ENCODE data around the gene TMEM253.

The TMEM253 gene

DNA sequence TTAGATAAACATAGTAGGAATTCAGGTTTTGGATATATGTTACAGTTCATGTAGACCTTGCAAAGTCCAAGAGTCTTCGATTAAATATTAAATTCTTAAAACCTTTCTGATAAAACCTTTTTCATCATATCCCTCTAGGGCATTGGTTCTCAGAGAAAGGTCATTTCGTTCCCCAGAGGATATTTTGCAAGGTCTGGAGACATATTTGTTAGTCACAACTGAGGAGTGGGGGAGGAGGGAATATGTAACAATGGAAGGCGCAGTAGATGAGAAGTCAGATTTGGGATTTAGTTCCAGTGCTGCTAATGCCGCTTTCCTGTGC is 5.3 kb downstream of the TMEM253 start:
- no peak for DNase-seq

DNA sequence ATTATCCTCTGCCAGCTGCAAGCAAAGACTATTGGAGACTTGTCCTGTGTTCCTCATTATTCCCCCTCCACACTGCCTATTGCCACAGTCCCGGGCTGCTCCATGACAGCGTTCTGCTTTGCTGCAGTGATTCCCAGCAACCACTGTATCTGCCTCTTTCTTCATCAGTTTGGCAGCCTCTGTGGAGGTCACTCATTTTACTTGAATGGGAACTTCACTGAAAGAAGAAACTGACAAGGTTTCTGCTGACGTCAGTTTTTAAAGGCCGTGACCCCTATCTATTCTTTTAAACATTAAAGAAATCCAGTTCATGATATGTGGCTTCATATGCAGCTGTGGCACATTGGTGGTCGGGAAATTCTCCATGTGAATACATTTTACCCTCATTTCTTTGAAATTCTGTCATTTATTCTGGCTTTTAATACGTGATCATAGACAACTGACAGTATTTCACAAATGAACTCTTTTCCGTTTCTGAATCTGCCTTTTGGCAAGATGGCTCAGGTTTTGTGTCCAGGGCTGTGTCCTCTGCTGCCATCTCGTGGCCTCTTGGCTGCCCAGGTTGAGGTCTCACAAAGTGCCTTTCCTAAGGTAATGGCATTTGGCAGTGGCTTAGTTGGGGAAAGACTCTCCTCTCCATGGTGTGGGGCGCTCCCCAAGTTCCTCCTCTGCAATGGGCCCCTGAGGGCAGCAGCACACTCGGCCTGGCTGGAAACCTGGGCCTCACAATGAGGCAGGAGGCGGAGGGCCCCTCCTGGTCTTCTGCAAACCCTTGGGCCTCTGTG is 5.8 kb downstream of the TMEM253 start:
- peak; percentile 80 for DNase-seq

DNA sequence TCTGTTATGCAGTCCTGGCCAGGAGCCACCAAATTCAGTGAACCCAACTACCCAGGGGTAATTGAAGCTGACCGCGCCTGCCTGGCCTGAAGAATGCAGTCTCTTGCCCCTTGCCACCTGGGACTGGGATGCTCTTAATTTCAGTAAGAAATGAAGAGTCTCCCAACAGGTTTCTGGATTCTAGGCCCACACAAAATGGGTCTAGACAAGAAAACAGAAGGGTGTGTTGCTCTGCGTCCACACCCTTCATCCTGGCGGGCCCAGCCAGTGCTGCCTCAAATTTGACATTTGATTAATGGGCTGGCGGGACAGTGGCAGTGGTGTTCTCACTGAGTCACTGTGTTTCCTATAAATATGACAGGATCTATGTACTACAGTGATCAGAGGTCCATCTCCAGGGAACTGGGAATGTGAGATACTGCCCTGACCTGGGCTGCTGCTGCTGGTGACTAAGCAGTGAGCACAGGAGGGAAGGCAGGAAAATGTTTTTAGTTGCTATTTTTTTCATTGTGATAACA is 6.5 kb downstream of the TMEM253 start:
- DNase-seq: no peak

DNA sequence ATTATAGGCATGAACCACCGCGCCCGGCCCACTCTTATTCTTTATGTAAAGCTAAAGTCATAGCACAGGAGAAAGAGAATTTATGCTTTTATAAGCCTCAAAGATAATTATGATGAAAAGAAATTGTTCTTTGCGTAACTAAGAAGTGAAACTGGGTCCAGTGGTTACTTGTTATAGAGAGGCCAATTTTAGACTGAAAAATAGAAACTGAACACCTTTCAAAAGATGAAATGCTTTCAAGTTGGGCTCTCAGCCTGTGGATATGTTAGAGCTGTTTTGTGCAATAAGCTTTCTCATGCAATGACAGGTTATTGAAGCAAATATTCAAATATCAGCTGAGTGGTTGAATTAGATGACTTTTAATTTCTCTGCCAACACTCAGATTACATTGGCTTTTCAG is 7.9 kb downstream of the TMEM253 start:
- DNase-seq: no peak

DNA sequence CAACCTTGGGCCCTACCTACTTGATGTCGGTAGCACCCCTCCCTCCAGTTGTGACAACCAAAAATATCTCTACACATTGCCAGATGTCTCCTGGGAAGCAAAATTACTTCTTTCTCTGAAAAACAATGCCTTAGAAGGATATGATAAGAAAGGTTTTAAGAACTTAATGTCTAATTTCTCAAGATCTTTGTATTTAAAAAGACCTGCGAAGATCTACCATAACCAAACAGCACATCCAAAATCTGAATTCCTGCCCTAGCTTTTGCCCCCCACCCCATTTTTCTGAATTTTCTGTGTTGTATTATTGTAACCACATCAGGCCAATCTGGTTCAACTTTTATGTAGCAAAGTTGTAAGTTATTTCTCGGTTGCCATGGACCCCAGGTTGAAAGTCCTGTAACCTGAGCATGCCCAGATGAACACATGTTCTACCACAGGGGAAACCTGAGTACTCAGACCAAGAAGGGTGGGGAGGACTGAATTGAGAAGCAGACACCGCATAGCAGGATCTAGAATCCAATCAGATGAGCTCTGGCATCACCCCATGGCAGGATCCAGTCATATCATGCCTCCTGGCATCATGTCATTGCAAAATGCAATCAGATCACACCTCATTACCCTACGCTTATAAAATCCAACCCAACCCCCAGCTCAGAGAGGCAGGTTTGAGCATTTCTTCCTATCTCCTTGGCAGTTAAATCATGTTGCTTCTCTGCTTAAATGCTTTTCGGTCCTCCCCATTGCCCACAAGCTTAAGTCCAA is 8.7 kb downstream of the TMEM253 start:
- DNase-seq: no peak

DNA sequence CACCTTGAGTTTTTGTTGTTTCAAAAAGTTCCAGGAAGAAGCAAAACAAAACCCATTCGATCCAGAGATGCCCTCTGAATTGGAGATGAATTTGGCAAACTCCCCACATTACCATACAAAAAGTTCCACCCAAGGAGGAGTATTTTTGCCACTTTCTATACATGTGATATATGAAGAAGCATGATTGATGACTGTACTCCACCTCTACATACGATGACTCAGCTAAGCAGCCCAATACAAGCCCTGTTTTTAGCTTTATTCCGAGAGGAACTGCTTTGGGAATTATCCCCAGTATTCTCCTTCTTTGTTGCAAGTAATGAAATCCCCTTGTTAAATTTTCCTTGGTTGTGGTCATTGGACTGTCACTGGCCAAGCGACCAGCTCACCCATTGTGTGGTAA is 11.4 kb downstream of the TMEM253 start:
- DNase-seq: no peak

DNA sequence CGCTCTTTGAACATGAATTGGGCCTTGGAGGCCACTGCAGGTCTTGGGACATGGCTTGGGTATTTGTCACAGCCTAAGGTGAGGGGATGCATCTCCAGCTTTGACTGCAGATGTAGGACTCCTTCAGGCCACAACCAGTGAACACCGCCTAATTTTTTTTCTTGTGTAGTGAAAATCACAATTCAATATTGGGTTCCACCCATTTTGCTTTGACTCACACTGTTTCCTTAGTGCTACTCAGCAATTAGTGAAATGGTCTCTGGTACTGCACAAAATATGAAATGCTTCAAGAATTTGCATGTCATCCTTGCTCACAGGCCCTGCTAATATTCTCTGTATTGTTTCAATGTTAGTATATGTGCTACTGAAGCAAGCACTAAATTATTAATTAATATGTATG is 12.5 kb downstream of the TMEM253 start:
- DNase-seq: no peak

DNA sequence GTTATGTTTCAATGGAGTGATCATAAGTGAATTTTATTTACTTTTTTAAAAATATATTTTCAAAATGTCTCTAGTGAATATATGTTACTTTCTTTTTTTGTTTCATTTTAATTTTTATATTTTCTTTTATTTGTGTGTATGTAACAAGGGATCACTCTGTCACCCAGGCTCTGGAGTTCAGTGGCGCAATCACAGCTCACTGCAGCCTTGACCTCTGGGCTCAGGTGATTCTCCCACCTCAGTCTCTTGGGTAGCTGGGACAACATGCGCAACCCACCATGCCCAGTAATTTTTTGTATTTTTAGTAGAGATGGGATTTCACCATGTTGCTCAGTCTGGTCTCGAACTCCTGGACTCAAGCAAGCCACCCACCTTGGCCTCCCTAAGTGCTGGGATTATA is 18.1 kb downstream of the TMEM253 start:
- DNase-seq: no peak

DNA sequence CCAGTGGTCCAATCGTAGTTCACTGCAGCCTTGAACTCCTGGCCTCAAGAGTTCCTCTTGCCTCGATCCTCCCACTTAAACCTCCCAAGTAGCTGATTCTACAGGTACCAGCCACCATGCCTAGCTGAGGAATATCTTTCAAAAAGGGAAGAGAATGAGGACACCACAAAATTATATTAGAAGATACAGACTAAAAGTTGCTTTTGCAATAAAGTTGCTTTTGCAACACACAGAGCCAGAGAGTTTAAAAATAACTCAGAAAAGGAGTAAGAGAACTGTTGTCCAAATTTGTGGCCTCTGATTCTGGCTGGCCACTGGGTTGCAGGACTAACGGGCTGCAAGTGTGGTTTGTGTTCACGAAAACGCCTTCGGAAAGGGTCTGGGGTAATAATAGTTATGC is 19.8 kb downstream of the TMEM253 start:
- DNase-seq: no peak

DNA sequence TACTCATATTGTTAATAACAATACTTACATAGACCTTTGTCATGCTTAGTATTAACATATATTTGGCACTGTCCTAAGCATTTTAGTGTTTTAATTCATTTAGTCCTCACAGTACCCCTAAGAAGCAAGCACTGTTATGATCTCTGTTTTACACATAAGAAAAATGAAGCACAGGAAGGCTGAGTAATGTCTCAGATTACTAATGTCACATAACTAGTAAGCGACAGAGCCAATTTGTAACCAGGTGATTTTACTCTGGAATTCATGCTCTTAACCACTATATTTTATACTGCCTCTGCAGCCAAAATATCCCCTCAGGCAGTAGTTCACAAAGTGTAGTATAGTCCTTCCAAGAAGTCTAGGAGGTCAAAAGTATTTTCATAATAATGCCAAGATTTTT is 20.3 kb downstream of the TMEM253 start:
- DNase-seq: no peak

DNA sequence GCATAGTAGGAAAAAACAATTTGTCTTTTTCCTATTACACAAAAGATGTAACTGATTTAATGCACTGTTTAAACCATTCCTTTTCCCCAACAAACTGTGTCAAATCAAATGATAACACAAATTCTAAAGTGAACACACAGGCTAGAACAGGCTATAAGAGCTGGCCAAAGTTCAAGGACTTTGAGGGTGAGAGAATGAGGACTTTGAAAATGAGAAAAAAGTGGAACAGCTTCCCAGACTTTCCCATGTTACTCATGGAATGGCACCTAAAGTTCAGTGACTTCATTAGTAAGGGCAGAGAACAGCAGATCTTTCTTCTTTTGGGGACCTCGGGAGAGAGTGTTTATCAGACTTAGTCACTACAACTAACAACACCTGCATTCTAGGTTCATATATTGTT is 22.6 kb downstream of the TMEM253 start:
- no peak for DNase-seq

DNA sequence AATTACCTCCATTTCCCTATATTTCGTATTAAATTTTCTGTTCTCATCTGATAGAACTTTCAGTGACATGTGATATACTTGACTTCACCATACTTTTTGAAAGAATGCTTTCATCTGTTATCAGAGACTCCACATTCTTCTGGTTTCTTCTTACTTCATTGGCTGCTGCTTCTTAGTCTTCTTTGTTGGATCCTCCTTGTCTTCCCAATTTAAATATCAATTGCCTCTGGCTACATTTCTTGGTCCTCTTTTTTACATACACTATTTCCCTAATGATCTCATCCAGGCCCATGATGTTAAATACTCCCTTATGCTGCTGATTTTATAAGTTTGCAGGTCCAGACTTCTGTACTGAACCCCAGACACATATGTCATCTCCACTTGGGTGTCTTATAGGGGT is 33.0 kb downstream of the TMEM253 start:
- no peak for DNase-seq

DNA sequence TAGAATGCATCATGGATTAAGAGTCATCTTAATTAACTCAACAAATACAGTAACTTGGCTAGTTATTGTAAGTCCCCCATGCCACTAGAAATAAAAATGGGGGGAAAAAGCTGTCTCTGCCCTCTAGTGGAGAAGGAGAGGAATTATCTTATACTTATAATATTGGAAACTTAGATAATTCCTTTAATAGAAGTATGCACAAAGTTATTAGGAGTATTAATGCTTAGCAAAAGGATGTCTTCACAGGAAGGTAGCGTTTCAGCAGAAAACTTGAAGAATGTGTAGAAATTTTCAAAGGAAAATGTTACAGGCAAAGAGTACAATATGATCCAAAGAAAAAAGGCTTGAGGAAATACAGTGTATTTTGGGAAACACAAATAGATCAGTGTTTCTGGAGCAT is 35.2 kb downstream of the TMEM253 start:
- DNase-seq: no peak

DNA sequence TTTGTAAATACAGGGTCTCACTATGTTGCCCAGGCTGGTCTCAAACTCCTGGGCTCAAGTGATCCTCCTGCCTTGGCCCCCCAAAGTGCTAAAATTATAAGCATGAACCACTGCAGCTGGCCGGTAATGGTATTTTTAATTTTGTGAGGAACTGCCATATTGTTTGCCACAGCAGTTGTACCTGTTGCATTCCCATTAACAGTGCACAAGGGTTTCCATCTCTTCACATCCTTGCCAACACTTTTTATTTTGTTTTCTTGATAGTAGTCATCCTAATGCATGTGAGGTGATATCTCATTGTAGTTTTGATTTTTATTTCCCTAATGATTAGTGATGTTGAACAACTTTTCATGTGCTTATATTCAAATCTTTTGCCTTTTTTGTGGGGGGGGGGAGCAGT is 41.5 kb downstream of the TMEM253 start:
- DNase-seq: no peak

DNA sequence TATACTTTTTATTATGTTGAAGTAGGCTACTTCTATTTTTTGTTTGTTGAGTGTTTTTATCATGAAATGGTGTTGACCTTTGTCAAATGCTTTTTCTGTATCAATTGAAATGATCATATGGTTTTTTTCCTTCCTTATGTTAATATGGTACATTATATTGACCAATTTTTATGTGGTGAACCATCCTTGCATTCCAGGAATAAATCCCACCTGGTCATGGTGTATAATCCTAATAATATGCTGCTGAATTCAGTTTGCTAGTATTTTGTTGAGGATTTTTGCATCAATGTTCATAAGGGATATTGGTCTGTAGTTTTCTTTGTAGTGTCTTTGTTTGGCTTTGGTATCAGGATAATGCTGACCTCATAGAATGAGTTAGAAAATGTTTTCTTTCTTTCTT is 44.6 kb downstream of the TMEM253 start:
- no peak for DNase-seq

DNA sequence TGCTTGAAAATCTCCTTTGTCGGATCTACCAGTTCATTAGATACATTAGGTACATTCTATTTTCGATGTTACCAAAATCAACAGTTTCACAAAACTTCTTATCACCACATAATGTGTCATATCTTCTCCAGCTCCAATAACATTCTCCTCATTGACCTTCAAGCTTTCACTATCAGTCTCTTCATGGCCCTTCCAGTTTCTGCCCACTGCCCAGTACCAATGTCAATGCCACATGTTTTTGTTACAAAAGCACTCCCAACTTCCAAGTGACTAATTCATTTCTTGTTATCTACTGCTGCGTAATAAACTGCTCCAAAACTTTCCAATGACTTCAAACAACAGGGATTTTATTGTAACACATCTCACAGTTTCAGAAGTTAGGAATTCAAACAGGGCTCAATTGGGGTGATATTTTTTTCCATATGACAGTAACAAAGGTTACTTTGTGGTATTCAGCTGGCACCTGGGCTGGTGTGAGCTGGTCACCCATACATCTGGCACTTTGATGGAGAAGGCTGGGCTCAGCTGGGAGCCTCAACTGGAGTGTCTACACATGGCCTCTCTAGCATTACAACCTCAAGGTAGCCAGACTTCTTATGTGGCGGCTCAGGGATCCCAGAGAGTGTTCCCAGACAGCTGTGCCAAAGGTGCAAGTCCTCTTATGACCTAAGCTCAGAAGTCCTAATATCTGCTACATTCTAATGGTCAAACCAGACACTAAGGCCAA is 48.9 kb downstream of the TMEM253 start:
- DNase-seq: no peak
